PC-9 (cell line): ENCODE measurements around the gene SPDYC.

ENCODE experiments used
- CTCF ChIP-seq: fragments of 200-600 bp; sonication (generic); conservative IDR thresholded peaks from 2 replicates; pipeline ENCODE4 v1.6.1; 2017; ENCODE audit warnings: mixed run types, antibody characterized with exemption, mild to moderate bottlenecking, moderate library complexity
- EZH2 ChIP-seq: fragments of 200-600 bp; sonication (generic); IDR thresholded peaks from 2 replicates; pipeline ENCODE4 v1.8.0; 2017; ENCODE audit warnings: antibody characterized with exemption, low read depth

GRCh38 chr11:65141896-65142494 lies 28.0 kb upstream of the SPDYC start:
- no peak for TF ChIP-seq CTCF
- no peak for TF ChIP-seq EZH2
